ENCODE results near the gene DHX9.

Gene DHX9

GRCh38 chr1:182839209-182840066 is at the start of gene DHX9:
Gene DHX9, plus strand, starts transcription at chr1:182839347. Its CDS starts 3,220 bp downstream, at chr1:182842567.
- peak; percentile 84 for DNase-seq (ENCODE audit: low spot score)

GRCh38 chr1:182791281-182792179 is 47.6 kb upstream of the DHX9 start:
- DNase-seq (ENCODE audit: low spot score): no peak

GRCh38 chr1:182794091-182794490 is 45.1 kb upstream of the DHX9 start:
- DNase-seq (ENCODE audit: low spot score): no peak

- no peak for DNase-seq (ENCODE audit: low spot score)
Measured at GRCh38 chr1:182794676-182795201, 44.4 kb upstream of the DHX9 start.

- DNase-seq (ENCODE audit: low spot score): no peak
Measured at GRCh38 chr1:182795563-182796228, 43.5 kb upstream of the DHX9 start.

- no peak for DNase-seq (ENCODE audit: low spot score)
Measured at GRCh38 chr1:182802006-182802803, 36.9 kb upstream of the DHX9 start.

- DNase-seq (ENCODE audit: low spot score): no peak
Measured at GRCh38 chr1:182803846-182804245, 35.3 kb upstream of the DHX9 start.

- DNase-seq (ENCODE audit: low spot score): no peak
Measured at GRCh38 chr1:182806015-182806678, 33.0 kb upstream of the DHX9 start.

- no peak for DNase-seq (ENCODE audit: low spot score)
Measured at GRCh38 chr1:182807907-182808306, 31.2 kb upstream of the DHX9 start.

- no peak for DNase-seq (ENCODE audit: low spot score)
Measured at GRCh38 chr1:182809414-182809957, 29.7 kb upstream of the DHX9 start.

GRCh38 chr1:182811975-182812722 is 27.0 kb upstream of the DHX9 start:
- no peak for DNase-seq (ENCODE audit: low spot score)

- no peak for DNase-seq (ENCODE audit: low spot score)
Measured at GRCh38 chr1:182816863-182817262, 22.3 kb upstream of the DHX9 start.

GRCh38 chr1:182817802-182818201 is 21.3 kb upstream of the DHX9 start:
- DNase-seq (ENCODE audit: low spot score): no peak

- DNase-seq (ENCODE audit: low spot score): no peak
Measured at GRCh38 chr1:182823220-182823619, 15.9 kb upstream of the DHX9 start.

- no peak for DNase-seq (ENCODE audit: low spot score)
Measured at GRCh38 chr1:182826892-182827291, 12.3 kb upstream of the DHX9 start.

- no peak for DNase-seq (ENCODE audit: low spot score)
Measured at GRCh38 chr1:182829285-182829932, 9.7 kb upstream of the DHX9 start.

- DNase-seq (ENCODE audit: low spot score): no peak
Measured at GRCh38 chr1:182833271-182833670, 5.9 kb upstream of the DHX9 start.

- DNase-seq (ENCODE audit: low spot score): no peak
Measured at GRCh38 chr1:182834326-182834725, 4.8 kb upstream of the DHX9 start.

GRCh38 chr1:182835806-182836205 is 3.3 kb upstream of the DHX9 start:
- no peak for DNase-seq (ENCODE audit: low spot score)

Data from HuH-7 (cell line).